SK-N-SH treated with all-trans-retinoic acid at 6 μM for 48 hours (cell line): ENCODE results near the gene FGFR3.

ENCODE experiments used
- ATAC-seq: fragments of 200-7000 bp; cut with Tn5 transposase; 3 replicates; pipeline ENCODE4 v1.9.1; 2020; ENCODE audit warnings: mild to moderate bottlenecking, moderate library complexity
- ARNTL ChIP-seq: fragments of 450-650 bp; formaldehyde crosslinking; IDR thresholded peaks from 2 replicates; pipeline ENCODE4 v1.5.0; 2020; ENCODE audit warnings: low read depth, mild to moderate bottlenecking, moderate library complexity, borderline replicate concordance
- CREB5 ChIP-seq: fragments of 250-450 bp; sonication (Bioruptor Pico); IDR thresholded peaks from 2 replicates; pipeline ENCODE4 v1.5.1; 2020; ENCODE audit warnings: low read depth, mild to moderate bottlenecking, moderate library complexity
- CSDC2 ChIP-seq: fragments of 250-450 bp; sonication (Bioruptor Pico); IDR thresholded peaks from 2 replicates; pipeline ENCODE4 v1.5.0; 2020; ENCODE audit warnings: mild to moderate bottlenecking, moderate library complexity
- CSRNP3 ChIP-seq: fragments of 250-450 bp; sonication (Bioruptor Pico); IDR thresholded peaks from 2 replicates; pipeline ENCODE4 v1.5.1; 2021; ENCODE audit warnings: mild to moderate bottlenecking, moderate library complexity
- ESRRG ChIP-seq: fragments of 250-450 bp; sonication (Bioruptor Pico); IDR thresholded peaks from 2 replicates; pipeline ENCODE4 v1.6.1; 2021; ENCODE audit warnings: mild to moderate bottlenecking
- ISL1 ChIP-seq: fragments of 250-450 bp; sonication (Bioruptor Pico); IDR thresholded peaks from 2 replicates; pipeline ENCODE4 v2.1.2; 2022; ENCODE audit warnings: mild to moderate bottlenecking, moderate library complexity
- PATZ1 ChIP-seq: fragments of 250-450 bp; sonication (Bioruptor Pico); IDR thresholded peaks from 2 replicates; pipeline ENCODE4 v1.8.0; 2020; ENCODE audit warnings: mild to moderate bottlenecking, moderate library complexity, borderline replicate concordance
- PPARA ChIP-seq: fragments of 250-450 bp; sonication (Bioruptor Pico); IDR thresholded peaks from 2 replicates; pipeline ENCODE4 v1.5.0; 2020; ENCODE audit warnings: mild to moderate bottlenecking, borderline replicate concordance
- RARB ChIP-seq: fragments of 250-450 bp; sonication (Bioruptor Pico); IDR thresholded peaks from 2 replicates; pipeline ENCODE4 v1.8.0; 2021; ENCODE audit warnings: mild to moderate bottlenecking, moderate library complexity
- SNAI2 ChIP-seq: fragments of 250-450 bp; sonication (Bioruptor Pico); IDR thresholded peaks from 2 replicates; pipeline ENCODE4 v1.5.0; 2020; ENCODE audit warnings: mild to moderate bottlenecking, moderate library complexity
- TCF4 ChIP-seq: fragments of 250-450 bp; sonication (Bioruptor Pico); IDR thresholded peaks from 2 replicates; pipeline ENCODE4 v1.8.0; 2021; ENCODE audit warnings: mild to moderate bottlenecking, moderate library complexity, borderline replicate concordance
- TOX ChIP-seq: fragments of 250-450 bp; sonication (Bioruptor Pico); IDR thresholded peaks from 2 replicates; pipeline ENCODE4 v1.8.0; 2021; ENCODE audit warnings: mild to moderate bottlenecking, moderate library complexity, borderline replicate concordance
- ZC3H10 ChIP-seq: fragments of 250-450 bp; sonication (Bioruptor Pico); IDR thresholded peaks from 2 replicates; pipeline ENCODE4 v1.5.1; 2021; ENCODE audit warnings: mild to moderate bottlenecking, moderate library complexity
- ZFP3 ChIP-seq: fragments of 250-450 bp; sonication (Bioruptor Pico); IDR thresholded peaks from 2 replicates; pipeline ENCODE4 v1.5.0; 2020; ENCODE audit warnings: mild to moderate bottlenecking, moderate library complexity
- ZFP30 ChIP-seq: fragments of 450-650 bp; formaldehyde crosslinking; IDR thresholded peaks from 2 replicates; pipeline ENCODE4 v1.5.0; 2022; ENCODE audit warnings: mild to moderate bottlenecking, moderate library complexity
- ZNF565 ChIP-seq: fragments of 450-650 bp; formaldehyde crosslinking; conservative IDR thresholded peaks from 2 replicates; pipeline ENCODE4 v1.5.0; 2020; ENCODE audit warnings: low read depth, mild to moderate bottlenecking, moderate library complexity
- ZNF70 ChIP-seq: fragments of 450-650 bp; formaldehyde crosslinking; IDR thresholded peaks from 2 replicates; pipeline ENCODE4 v1.5.0; 2020; ENCODE audit warnings: mild to moderate bottlenecking, moderate library complexity
- TF ChIP-seq, protein P1 (sequence below): fragments of 250-450 bp; sonication (Bioruptor Pico); IDR thresholded peaks from 2 replicates; pipeline ENCODE4 v1.8.0; 2021; ENCODE audit warnings: low read depth, mild to moderate bottlenecking, moderate library complexity, borderline replicate concordance
- TF ChIP-seq, protein P2 (sequence below): fragments of 250-450 bp; sonication (Bioruptor Pico); IDR thresholded peaks from 2 replicates; pipeline ENCODE4 v1.5.0; 2020; ENCODE audit warnings: mild to moderate bottlenecking, moderate library complexity

The FGFR3 gene

GRCh38 chr4:1806596-1807331 lies 13.7 kb downstream of the FGFR3 start:
- no peak for ATAC-seq

GRCh38 chr4:1807332-1807777 lies 14.3 kb downstream of the FGFR3 start:
- TF ChIP-seq, protein P1, sequence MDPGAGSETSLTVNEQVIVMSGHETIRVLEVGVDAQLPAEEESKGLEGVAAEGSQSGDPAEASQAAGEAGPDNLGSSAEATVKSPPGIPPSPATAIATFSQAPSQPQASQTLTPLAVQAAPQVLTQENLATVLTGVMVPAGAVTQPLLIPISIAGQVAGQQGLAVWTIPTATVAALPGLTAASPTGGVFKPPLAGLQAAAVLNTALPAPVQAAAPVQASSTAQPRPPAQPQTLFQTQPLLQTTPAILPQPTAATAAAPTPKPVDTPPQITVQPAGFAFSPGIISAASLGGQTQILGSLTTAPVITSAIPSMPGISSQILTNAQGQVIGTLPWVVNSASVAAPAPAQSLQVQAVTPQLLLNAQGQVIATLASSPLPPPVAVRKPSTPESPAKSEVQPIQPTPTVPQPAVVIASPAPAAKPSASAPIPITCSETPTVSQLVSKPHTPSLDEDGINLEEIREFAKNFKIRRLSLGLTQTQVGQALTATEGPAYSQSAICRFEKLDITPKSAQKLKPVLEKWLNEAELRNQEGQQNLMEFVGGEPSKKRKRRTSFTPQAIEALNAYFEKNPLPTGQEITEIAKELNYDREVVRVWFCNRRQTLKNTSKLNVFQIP (CRISPR knock-in tag) = no peak
- TF ChIP-seq CSDC2 (CRISPR knock-in tag) (no peak), PATZ1 (CRISPR knock-in tag) (no peak), TOX (CRISPR knock-in tag) (no peak), ARNTL (CRISPR knock-in tag) (no peak), ISL1 (CRISPR knock-in tag) (no peak)
- ATAC-seq = no peak

More at GRCh38 chr4:1806596-1807331, 13.7 kb downstream of the FGFR3 start:
- TF ChIP-seq TOX (CRISPR knock-in tag) (no peak), ZFP3 (CRISPR knock-in tag) (no peak), ZC3H10 (CRISPR knock-in tag) (no peak), ARNTL (CRISPR knock-in tag) (no peak), RARB (no peak), ISL1 (CRISPR knock-in tag) (no peak), ZNF70 (CRISPR knock-in tag) (no peak), SNAI2 (no peak), CSRNP3 (no peak), ZFP30 (CRISPR knock-in tag) (no peak), ESRRG (no peak), PATZ1 (CRISPR knock-in tag) (no peak)
- TF ChIP-seq, protein P1 (CRISPR knock-in tag) = no peak

DNA sequence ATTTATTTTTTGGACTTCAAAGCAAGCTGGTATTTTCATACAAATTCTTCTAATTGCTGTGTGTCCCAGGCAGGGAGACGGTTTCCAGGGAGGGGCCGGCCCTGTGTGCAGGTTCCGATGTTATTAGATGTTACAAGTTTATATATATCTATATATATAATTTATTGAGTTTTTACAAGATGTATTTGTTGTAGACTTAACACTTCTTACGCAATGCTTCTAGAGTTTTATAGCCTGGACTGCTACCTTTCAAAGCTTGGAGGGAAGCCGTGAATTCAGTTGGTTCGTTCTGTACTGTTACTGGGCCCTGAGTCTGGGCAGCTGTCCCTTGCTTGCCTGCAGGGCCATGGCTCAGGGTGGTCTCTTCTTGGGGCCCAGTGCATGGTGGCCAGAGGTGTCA lies 15.3 kb downstream of the FGFR3 start:
- ATAC-seq = no peak
- TF ChIP-seq ZFP30 (CRISPR knock-in tag) = no peak
- no peak for TF ChIP-seq ZNF565 (CRISPR knock-in tag)
- TF ChIP-seq PPARA (CRISPR knock-in tag) = no peak
- no peak for TF ChIP-seq ESRRG
- TF ChIP-seq TCF4 = no peak
- no peak for TF ChIP-seq RARB
- no peak for TF ChIP-seq PATZ1 (CRISPR knock-in tag)
- TF ChIP-seq, protein P2, sequence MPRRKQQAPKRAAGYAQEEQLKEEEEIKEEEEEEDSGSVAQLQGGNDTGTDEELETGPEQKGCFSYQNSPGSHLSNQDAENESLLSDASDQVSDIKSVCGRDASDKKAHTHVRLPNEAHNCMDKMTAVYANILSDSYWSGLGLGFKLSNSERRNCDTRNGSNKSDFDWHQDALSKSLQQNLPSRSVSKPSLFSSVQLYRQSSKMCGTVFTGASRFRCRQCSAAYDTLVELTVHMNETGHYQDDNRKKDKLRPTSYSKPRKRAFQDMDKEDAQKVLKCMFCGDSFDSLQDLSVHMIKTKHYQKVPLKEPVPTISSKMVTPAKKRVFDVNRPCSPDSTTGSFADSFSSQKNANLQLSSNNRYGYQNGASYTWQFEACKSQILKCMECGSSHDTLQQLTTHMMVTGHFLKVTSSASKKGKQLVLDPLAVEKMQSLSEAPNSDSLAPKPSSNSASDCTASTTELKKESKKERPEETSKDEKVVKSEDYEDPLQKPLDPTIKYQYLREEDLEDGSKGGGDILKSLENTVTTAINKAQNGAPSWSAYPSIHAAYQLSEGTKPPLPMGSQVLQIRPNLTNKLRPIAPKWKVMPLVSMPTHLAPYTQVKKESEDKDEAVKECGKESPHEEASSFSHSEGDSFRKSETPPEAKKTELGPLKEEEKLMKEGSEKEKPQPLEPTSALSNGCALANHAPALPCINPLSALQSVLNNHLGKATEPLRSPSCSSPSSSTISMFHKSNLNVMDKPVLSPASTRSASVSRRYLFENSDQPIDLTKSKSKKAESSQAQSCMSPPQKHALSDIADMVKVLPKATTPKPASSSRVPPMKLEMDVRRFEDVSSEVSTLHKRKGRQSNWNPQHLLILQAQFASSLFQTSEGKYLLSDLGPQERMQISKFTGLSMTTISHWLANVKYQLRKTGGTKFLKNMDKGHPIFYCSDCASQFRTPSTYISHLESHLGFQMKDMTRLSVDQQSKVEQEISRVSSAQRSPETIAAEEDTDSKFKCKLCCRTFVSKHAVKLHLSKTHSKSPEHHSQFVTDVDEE (CRISPR knock-in tag) = no peak
- no peak for TF ChIP-seq CREB5 (CRISPR knock-in tag)
- no peak for TF ChIP-seq CSRNP3
